ENCODE measurements around the gene FAM120B.
"Not testable (repeated sequence)": the region's sequence is repeated elsewhere in the genome, so short reads cannot be mapped to it uniquely, and the experiment has no call there.

The FAM120B gene

GRCh38 chr6:170262489-170263088, 44.0 kb upstream of the FAM120B start:
- no peak for ATAC-seq
- no peak for TF ChIP-seq TCF4 (CRISPR knock-in tag; IDR thresholded peaks at IDR 0.05; ENCODE audit: borderline replicate concordance)
- TF ChIP-seq ZFP3 (CRISPR knock-in tag; IDR thresholded peaks at IDR 0.05): no peak
- TF ChIP-seq POU6F1 (CRISPR knock-in tag; IDR thresholded peaks at IDR 0.05; ENCODE audit: borderline replicate concordance, low read depth): no peak
- TF ChIP-seq ZNF565 (CRISPR knock-in tag; conservative IDR thresholded peaks at IDR 0.05; ENCODE audit: low read depth): no peak
- no peak for TF ChIP-seq ISL1 (CRISPR knock-in tag; IDR thresholded peaks at IDR 0.05)
- no peak for TF ChIP-seq ZNF70 (CRISPR knock-in tag; IDR thresholded peaks at IDR 0.05)
- TF ChIP-seq PATZ1 (CRISPR knock-in tag; IDR thresholded peaks at IDR 0.05; ENCODE audit: borderline replicate concordance): no peak
- no peak for TF ChIP-seq CSDC2 (CRISPR knock-in tag; IDR thresholded peaks at IDR 0.05)

GRCh38 chr6:170263410-170263809, 43.1 kb upstream of the FAM120B start:
- TF ChIP-seq SNAI2 (CRISPR knock-in tag; IDR thresholded peaks at IDR 0.05) (no peak), RARB (CRISPR knock-in tag; IDR thresholded peaks at IDR 0.05) (no peak), ESRRG (CRISPR knock-in tag; IDR thresholded peaks at IDR 0.05) (no peak)
- no peak for ATAC-seq

- TF ChIP-seq PATZ1 (CRISPR knock-in tag; IDR thresholded peaks at IDR 0.05; ENCODE audit: borderline replicate concordance) (no peak), CSDC2 (CRISPR knock-in tag; IDR thresholded peaks at IDR 0.05) (no peak), ZFP30 (CRISPR knock-in tag; IDR thresholded peaks at IDR 0.05) (no peak), RARB (CRISPR knock-in tag; IDR thresholded peaks at IDR 0.05) (no peak), GLIS3 (CRISPR knock-in tag; IDR thresholded peaks at IDR 0.05) (no peak), ISL1 (CRISPR knock-in tag; IDR thresholded peaks at IDR 0.05) (no peak)
- no peak for ATAC-seq
Observed at GRCh38 chr6:170264086-170264485, 42.5 kb upstream of the FAM120B start.

GRCh38 chr6:170264644-170265043, 41.9 kb upstream of the FAM120B start:
- not testable (repeated sequence) for ATAC-seq

GRCh38 chr6:170265655-170266054, 40.9 kb upstream of the FAM120B start:
- ATAC-seq: no peak

More at GRCh38 chr6:170265655-170266054, 40.9 kb upstream of the FAM120B start:
- TF ChIP-seq TCF4 (CRISPR knock-in tag; IDR thresholded peaks at IDR 0.05; ENCODE audit: borderline replicate concordance) (no peak), ESRRG (CRISPR knock-in tag; IDR thresholded peaks at IDR 0.05) (no peak), ZFP3 (CRISPR knock-in tag; IDR thresholded peaks at IDR 0.05) (no peak), GLIS3 (CRISPR knock-in tag; IDR thresholded peaks at IDR 0.05) (no peak), ISL1 (CRISPR knock-in tag; IDR thresholded peaks at IDR 0.05) (no peak), ZNF70 (CRISPR knock-in tag; IDR thresholded peaks at IDR 0.05) (no peak), BACH2 (CRISPR knock-in tag; IDR thresholded peaks at IDR 0.05; ENCODE audit: borderline replicate concordance) (no peak), SNAI2 (CRISPR knock-in tag; IDR thresholded peaks at IDR 0.05) (no peak), ZNF565 (CRISPR knock-in tag; conservative IDR thresholded peaks at IDR 0.05; ENCODE audit: low read depth) (no peak), ZNF8 (CRISPR knock-in tag; IDR thresholded peaks at IDR 0.05) (no peak), CSRNP3 (CRISPR knock-in tag; IDR thresholded peaks at IDR 0.05) (no peak), OSR1 (CRISPR knock-in tag; IDR thresholded peaks at IDR 0.05) (no peak)
